ENCODE data around the gene RER1.

RER1 gene

DNA sequence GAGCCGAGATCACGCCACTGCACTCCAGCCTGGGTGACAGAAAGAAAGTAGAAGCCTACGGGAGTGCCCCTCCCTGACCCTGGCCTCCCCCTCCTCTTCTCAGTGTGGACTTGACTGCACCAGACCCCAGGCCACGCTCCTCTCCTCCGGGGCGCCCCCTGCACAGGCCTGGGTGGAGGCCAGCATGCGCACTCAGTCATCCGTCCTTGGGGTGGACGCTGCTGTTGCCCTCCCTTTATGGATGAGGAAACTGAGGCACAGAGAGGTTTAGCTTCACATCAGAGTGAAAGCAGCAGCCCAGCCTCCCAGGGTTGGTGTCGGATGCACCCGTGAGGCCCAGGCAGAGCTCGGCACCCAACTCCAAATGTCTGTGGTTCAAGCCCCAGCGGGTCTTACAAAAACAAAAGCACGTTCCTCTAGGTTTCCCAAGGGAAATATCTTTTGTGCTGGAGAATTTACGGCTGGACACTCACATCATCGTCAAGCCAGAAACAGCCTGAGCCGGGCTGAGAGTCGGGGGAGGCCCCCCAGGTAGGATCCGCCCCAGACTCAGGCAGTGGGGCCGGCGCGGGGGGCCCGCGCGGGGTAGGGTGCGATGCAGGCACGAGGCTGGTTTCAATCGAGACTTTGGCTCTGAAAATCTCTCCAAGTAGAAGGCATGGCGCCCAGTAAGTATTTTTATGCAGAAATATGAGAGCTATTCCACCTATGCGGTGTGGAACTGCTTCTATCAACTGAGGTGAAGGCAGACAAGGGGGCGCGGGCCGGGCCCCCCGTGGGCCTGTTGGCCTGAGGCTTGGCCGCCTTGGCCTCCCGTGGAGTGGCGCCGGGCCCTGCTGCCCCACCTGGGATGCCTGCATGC lies 36.9 kb upstream of the RER1 start:
- no peak for DNase-seq (ENCODE audit: low spot score)
- no peak overlapping the region for H3K4me3 ChIP-seq
- no peak overlapping the region for H3K27ac ChIP-seq
- TF ChIP-seq, protein P1, sequence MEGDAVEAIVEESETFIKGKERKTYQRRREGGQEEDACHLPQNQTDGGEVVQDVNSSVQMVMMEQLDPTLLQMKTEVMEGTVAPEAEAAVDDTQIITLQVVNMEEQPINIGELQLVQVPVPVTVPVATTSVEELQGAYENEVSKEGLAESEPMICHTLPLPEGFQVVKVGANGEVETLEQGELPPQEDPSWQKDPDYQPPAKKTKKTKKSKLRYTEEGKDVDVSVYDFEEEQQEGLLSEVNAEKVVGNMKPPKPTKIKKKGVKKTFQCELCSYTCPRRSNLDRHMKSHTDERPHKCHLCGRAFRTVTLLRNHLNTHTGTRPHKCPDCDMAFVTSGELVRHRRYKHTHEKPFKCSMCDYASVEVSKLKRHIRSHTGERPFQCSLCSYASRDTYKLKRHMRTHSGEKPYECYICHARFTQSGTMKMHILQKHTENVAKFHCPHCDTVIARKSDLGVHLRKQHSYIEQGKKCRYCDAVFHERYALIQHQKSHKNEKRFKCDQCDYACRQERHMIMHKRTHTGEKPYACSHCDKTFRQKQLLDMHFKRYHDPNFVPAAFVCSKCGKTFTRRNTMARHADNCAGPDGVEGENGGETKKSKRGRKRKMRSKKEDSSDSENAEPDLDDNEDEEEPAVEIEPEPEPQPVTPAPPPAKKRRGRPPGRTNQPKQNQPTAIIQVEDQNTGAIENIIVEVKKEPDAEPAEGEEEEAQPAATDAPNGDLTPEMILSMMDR (IDR thresholded peaks at IDR 0.05), result no peak

DNA sequence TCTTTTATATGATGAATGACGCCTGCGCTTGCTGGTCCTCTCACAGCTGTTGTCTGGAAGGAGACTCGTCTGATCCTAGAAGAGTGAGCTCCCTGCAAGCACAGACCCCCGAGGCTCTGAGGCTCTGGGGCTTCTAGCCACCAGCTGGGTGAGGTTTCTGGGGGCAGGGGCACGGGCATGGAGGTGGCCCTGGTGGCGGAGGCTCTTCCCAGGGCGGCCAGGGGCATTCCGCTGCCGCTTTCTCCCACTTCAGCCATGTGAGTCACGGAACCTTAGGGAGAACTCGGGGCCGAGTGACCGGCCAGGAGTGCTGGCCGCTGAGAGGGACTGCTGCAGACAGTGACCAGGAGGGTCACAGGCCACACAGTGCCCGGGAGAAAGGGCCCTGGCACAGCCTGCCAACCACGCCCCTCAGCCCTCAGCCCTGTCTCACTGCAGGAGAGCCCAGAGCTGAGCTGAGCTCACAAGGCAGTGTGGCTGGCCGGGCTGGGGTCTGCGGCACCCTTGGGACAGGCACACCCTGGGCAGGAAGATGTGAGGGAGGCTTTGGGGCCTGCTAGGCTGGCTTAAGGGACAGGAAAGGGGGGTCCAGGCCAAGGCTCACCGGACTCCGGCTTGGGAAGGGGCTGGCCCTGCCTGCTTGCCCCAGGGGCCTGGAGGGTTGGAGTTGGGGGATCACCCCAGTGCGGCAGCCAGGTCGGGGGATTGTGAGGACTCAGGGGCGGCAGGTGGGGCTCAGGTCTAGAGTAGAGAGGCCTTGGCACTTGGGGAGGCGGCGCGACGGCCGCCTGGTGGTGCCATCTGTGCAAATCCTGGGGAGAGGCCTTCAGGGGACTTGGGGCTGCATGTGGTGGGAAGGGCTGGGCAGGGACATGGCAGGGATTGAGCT lies 36.0 kb upstream of the RER1 start:
- Histone ChIP-seq H3K4me3 (no peak overlapping the region), H3K27ac (no peak overlapping the region)
- DNase-seq (ENCODE audit: low spot score), result no peak
- TF ChIP-seq, protein P1 (IDR thresholded peaks at IDR 0.05), result no peak

DNA sequence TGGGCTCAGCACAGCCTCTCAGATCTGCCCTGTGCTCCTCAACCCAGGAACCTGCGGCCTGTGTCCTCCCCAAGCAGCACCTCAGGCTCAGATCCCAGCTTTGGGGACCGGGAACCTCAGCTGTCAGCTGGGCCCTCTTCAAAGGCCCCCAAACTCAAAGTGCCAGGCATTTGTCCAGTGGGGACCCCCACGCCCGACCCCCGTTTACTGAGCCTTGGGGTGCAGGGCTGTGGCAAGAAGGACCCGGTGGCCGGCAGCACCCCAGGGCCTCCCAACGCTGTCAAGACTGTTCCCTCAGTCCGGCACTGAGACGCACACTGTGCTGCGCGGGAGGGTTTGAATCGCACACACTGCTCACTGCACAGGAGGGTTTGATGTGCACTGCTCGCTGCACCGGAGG lies 35.2 kb upstream of the RER1 start:
- no peak overlapping the region for H3K4me3 ChIP-seq
- no peak for DNase-seq (ENCODE audit: low spot score)
- TF ChIP-seq, protein P1 (IDR thresholded peaks at IDR 0.05), result no peak
- H3K27ac ChIP-seq, result no peak overlapping the region

DNA sequence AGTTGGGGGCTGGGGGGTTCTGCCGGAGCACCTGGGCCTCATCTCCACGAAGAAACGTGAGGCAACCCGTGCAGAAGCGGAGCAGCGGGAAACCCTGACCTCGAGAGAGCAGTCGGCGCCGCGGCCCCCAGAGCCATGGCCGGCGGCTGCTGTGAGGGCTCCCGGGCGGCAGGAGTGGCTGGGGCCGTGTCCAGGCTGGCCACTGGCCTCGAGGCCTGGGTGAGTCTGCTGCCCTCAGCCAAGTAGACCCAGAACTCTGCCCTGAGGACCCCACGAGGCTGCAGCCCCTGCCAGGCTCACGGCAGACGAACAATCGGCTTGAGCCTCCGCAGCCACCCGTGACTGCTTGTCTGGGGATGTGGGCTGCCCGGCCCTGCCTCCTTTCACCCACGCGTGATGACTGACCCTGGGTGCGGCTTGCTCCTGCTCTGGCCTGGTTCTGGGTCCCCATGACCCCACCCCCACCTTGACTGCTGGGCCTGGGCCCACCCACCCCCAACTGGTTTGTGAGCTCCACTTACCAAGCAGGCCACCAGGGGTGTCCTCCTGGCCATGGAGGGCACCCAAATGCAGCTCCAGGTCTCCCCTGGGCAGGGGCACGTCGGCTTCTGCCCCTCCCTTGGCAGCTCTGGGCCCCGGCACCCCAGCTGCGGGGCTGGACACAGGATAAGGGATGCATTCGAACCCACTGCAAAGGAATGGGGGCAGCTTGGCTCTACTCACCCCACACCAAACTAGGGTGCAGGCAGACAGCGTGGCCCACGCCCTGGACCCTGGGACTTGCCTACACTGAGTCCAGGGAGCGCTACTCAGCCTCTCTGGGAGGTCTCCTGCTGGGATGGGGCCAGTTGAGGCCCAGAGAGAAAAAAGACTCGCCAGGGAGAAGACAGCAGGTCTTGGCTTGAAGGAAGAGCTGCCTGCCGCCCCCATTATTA lies 34.5 kb upstream of the RER1 start:
- no peak overlapping the region for H3K4me3 ChIP-seq
- TF ChIP-seq, protein P1 (IDR thresholded peaks at IDR 0.05), result no peak
- H3K27ac ChIP-seq, result no peak overlapping the region
- DNase-seq (ENCODE audit: low spot score), result no peak

DNA sequence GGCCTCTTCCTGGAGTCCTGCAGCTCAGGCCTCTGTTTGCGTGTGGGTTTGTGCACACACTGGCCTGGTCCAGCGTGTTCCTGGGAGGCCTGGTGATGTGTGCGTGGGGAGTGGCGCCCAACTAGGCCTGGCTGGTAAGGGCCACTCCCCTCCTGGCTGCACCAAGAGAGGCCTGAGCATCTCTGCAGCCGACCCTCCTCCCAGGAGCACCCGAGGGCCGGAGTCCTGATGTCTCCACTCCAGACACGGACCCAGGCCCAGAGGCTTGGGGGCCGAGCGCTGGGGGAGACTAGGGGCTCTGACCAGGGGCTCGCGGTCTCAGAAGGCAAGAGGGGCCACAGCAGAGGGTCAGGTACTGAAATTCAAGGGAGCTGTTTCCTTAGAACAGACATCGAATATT lies 33.6 kb upstream of the RER1 start:
- Histone ChIP-seq H3K27ac (no peak overlapping the region), H3K4me3 (no peak overlapping the region)
- TF ChIP-seq, protein P1 (IDR thresholded peaks at IDR 0.05), result no peak
- DNase-seq (ENCODE audit: low spot score), result no peak
